Measurements from ENCODE around the gene SND1.

The SND1 gene

GRCh38 chr7:128113839-128114238, 461.8 kb downstream of the SND1 start:
- Histone ChIP-seq H3K27ac (ENCODE audit: low read depth, low read length) (no peak overlapping the region), H4K20me1 (ENCODE audit: low read depth, low read length) (no peaks in the 10 kb centered on the region), H3K36me3 (ENCODE audit: low read length) (no peaks in the 10 kb centered on the region), H3K9ac (ENCODE audit: low read length) (no peak overlapping the region), H3K9me2 (replicated peaks; ENCODE audit: insufficient read depth, low read length) (no peaks in the 10 kb centered on the region), H3K9me3 (ENCODE audit: insufficient read depth, low read length) (no peaks in the 10 kb centered on the region), H3K27me3 (ENCODE audit: low read length) (no peaks in the 10 kb centered on the region), H3K4me3 (ENCODE audit: insufficient read depth, low read length, poor library complexity, severe bottlenecking) (no peak overlapping the region), H3F3A (ENCODE audit: insufficient read depth) (peaks cover 27% of the 10 kb centered on the region), H2AFZ (ENCODE audit: low read depth, low read length, severe bottlenecking) (no peak overlapping the region), H3K4me2 (ENCODE audit: low read depth, low read length, poor library complexity, severe bottlenecking) (no peak overlapping the region), H3K79me2 (ENCODE audit: insufficient read depth, low read length) (no peaks in the 10 kb centered on the region)
- no peak for TF ChIP-seq EZH2phosphoT487 (conservative IDR thresholded peaks at IDR 0.05; ENCODE audit: low read length)
- TF ChIP-seq CTCF (IDR thresholded peaks at IDR 0.05; ENCODE audit: insufficient read depth, low read length, poor library complexity, severe bottlenecking), result no peak

- H3K36me3 ChIP-seq (ENCODE audit: low read length), result no peaks in the 10 kb centered on the region
- H3K9me3 ChIP-seq (ENCODE audit: insufficient read depth, low read length), result no peaks in the 10 kb centered on the region
- no peak overlapping the region for H3K4me2 ChIP-seq (ENCODE audit: low read depth, low read length, poor library complexity, severe bottlenecking)
- H2AFZ ChIP-seq (ENCODE audit: low read depth, low read length, severe bottlenecking), result no peak overlapping the region
- peaks cover 17% of the 10 kb centered on the region; the same call in 1 of the 2 replicates for H3F3A ChIP-seq (ENCODE audit: insufficient read depth)
- no peaks in the 10 kb centered on the region for H3K27me3 ChIP-seq (ENCODE audit: low read length)
- no peaks in the 10 kb centered on the region for H3K79me2 ChIP-seq (ENCODE audit: insufficient read depth, low read length)
- H3K9ac ChIP-seq (ENCODE audit: low read length), result no peak overlapping the region
- no peak overlapping the region for H3K27ac ChIP-seq (ENCODE audit: low read depth, low read length)
- TF ChIP-seq EZH2phosphoT487 (conservative IDR thresholded peaks at IDR 0.05; ENCODE audit: low read length), result no peak
- no peak for TF ChIP-seq CTCF (IDR thresholded peaks at IDR 0.05; ENCODE audit: insufficient read depth, low read length, poor library complexity, severe bottlenecking)
- H3K4me3 ChIP-seq (ENCODE audit: insufficient read depth, low read length, poor library complexity, severe bottlenecking), result no peak overlapping the region
- no peaks in the 10 kb centered on the region for H4K20me1 ChIP-seq (ENCODE audit: low read depth, low read length)
- H3K9me2 ChIP-seq (replicated peaks; ENCODE audit: insufficient read depth, low read length), result no peaks in the 10 kb centered on the region
These were observed 462.8 kb downstream of the SND1 start for GRCh38 chr7:128114806-128115205.

- no peaks in the 10 kb centered on the region for H4K20me1 ChIP-seq (ENCODE audit: low read depth, low read length)
- H3K27me3 ChIP-seq (ENCODE audit: low read length), result no peaks in the 10 kb centered on the region
- H3K9me2 ChIP-seq (replicated peaks; ENCODE audit: insufficient read depth, low read length), result no peaks in the 10 kb centered on the region
- H3K9ac ChIP-seq (ENCODE audit: low read length), result no peak overlapping the region
- H3K36me3 ChIP-seq (ENCODE audit: low read length), result no peaks in the 10 kb centered on the region
- H2AFZ ChIP-seq (ENCODE audit: low read depth, low read length, severe bottlenecking), result no peak overlapping the region
- H3K9me3 ChIP-seq (ENCODE audit: insufficient read depth, low read length), result no peaks in the 10 kb centered on the region
- H3K4me3 ChIP-seq (ENCODE audit: insufficient read depth, low read length, poor library complexity, severe bottlenecking), result no peak overlapping the region
- no peak overlapping the region for H3K4me2 ChIP-seq (ENCODE audit: low read depth, low read length, poor library complexity, severe bottlenecking)
- peaks cover 15% of the 10 kb centered on the region; the same call in 1 of the 2 replicates for H3F3A ChIP-seq (ENCODE audit: insufficient read depth)
- H3K27ac ChIP-seq (ENCODE audit: low read depth, low read length), result no peak overlapping the region
- no peaks in the 10 kb centered on the region for H3K79me2 ChIP-seq (ENCODE audit: insufficient read depth, low read length)
- no peak for TF ChIP-seq CTCF (IDR thresholded peaks at IDR 0.05; ENCODE audit: insufficient read depth, low read length, poor library complexity, severe bottlenecking)
- TF ChIP-seq EZH2phosphoT487 (conservative IDR thresholded peaks at IDR 0.05; ENCODE audit: low read length), result no peak
These were observed 463.4 kb downstream of the SND1 start for GRCh38 chr7:128115336-128115820.

All from SU-DHL-6 (cell line).